GM19395 (cell line): ENCODE measurements around the gene HOXA7.

Source experiments
- ATAC-seq: cut with Tn5 transposase; IDR thresholded peaks from one replicate; pipeline ENCODE4 v1.9.1; 2021; ENCODE audit warnings: mild to moderate bottlenecking, moderate library complexity; ENCODE audit not compliant: unreplicated experiment

HOXA7 gene

DNA sequence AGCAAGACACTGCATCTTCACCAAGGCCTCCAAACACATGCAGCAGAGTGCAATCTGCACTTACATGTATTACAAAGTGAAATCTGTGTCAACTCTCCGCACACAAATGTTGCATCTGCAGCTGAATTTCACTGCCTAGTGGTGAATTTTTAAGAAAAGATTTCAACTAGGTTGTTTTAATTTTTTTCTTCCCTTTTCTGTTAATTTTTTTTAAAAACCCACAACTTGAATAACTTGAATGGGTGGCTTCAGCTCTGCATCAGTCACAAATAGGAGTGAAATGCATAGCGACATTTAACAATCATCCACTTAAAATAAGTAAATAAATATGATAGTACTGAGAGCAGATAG, 37.5 kb upstream of the HOXA7 start:
- ATAC-seq = no peak

DNA sequence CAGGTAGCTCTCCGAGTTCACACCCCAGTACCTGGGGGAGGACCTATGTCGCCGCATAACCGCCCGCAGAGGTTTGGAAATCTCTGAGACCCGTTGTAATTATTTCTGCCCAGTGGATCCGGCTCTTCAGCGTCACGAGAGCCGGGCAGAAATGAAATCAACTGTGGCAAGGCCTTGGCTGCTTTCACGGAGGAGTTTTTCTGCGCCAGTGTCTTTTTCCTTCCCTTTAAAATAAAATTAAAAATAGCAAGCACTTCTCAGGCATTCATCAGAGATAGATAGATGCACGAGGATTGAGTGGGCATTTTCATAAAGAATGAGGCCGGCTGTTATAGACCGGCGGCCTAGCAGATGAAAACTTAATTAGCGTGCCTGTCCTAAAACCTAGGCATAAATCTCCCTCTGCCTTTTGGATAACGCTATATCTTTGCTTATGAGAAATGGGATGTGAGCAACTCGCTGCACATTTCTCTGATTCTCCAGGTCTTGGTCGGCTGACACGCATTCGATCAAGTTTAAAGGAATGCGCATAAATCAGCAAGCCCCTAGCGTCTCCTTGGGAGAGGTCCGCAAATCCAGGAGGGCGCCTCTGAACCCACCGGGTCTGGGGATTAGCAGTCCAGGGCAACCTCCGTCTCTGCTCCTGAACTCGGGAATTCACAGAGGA, 37.0 kb upstream of the HOXA7 start:
- ATAC-seq = no peak

DNA sequence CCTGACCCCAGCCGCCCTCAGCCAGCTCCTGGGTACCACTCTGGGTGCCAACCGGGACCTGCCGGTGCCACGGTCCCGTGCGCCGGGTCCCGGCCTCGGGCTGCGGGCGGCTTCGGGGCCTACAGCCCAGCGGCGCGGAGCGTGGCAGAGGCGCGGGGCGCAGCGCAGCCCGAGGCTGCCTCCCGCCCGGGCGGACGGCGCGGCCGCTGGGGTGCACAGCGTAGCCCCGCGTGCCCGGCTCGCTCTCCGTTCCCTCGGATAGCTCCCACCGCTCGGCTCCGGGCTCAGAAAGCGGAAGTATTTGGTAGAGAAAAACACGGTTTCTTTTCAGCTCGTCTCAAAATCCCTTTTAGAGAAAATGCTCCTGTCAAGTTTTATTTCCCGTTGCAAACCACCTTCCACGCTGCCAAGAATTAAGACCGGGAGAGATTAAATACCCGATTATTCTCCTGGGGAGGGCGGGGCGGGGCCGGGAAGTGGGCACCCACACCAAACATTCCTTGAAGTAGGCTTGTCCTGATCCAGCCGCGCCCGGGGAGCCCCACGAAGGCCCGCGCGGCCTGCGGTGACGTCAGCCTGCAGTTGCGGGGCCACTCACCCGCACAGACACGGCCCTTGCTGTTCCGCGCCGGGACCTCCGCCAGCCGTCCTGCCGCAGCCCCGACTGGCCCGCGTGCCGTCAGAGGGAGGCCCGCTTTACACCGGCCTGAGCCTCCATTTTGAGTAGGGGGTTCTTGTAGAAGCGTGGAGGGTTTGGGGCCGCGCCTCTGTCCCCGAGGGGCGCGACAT, 36.3 kb upstream of the HOXA7 start:
- no peak for ATAC-seq

GRCh38 chr7:27191833-27192545, 35.5 kb upstream of the HOXA7 start:
- ATAC-seq = no peak

DNA sequence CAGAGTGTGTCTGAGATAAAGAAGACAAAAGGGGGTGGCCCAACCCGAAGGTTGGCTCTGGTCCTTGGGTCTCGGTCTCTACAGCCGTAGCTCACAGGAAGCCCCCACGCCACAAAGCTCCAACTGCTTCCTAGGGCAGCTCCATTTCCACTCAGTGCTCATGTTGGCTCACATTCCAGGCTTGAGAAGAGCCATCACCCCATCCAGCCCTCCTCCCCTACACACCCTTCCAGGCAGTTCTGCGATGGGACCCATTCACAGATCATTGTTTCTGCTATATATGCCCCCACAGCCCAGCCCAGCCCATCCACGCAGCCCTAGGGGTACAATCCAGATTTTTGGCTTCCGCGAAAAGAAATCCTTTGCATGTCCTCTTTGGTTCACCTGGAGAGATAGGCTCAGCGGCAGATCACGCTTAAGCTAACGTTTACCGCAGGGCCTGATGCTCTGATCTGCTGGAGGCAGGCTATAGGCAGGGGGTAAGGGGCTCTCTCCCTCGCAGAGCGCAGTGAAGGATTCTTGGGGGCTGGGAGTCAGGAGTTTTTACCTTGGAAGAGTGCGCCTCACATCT, 34.8 kb upstream of the HOXA7 start:
- no peak for ATAC-seq

DNA sequence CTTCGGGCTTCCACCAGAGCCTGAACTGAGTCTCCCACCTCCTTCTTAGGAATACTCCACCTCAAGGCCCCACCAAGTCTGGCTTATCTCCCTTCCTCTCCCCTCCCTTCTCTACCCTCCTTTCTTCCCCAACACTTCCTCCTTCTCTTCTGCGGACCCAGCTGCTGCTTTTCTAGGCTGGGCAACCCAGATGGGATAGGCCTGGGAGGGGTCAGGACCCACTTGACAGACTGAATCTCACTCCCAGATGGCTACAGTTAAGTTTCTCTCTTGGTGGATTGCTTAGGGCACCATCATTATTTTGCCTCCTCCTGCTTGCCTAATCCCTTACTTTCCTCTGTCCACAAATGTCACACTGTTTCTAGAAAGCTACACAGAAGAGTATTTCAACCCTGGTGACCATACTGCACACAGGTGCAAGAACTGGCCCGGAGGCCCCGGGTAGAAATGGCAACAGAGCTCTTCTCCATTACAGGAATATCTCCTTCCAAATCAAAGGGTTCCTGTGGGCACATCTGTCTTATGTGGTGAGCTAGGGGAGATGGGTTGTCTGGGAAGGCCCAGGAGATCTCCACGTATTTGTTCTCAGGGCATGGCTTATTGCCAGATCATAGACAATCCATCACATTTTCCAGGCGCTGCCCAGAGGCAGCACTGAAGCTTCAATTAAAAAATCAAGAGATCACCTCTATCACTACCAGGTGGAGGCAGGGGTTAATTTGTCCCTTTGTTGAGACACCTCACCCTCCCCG, 33.7 kb upstream of the HOXA7 start:
- ATAC-seq = no peak

- ATAC-seq = no peak
Observed at GRCh38 chr7:27189295-27189996, 33.0 kb upstream of the HOXA7 start.

DNA sequence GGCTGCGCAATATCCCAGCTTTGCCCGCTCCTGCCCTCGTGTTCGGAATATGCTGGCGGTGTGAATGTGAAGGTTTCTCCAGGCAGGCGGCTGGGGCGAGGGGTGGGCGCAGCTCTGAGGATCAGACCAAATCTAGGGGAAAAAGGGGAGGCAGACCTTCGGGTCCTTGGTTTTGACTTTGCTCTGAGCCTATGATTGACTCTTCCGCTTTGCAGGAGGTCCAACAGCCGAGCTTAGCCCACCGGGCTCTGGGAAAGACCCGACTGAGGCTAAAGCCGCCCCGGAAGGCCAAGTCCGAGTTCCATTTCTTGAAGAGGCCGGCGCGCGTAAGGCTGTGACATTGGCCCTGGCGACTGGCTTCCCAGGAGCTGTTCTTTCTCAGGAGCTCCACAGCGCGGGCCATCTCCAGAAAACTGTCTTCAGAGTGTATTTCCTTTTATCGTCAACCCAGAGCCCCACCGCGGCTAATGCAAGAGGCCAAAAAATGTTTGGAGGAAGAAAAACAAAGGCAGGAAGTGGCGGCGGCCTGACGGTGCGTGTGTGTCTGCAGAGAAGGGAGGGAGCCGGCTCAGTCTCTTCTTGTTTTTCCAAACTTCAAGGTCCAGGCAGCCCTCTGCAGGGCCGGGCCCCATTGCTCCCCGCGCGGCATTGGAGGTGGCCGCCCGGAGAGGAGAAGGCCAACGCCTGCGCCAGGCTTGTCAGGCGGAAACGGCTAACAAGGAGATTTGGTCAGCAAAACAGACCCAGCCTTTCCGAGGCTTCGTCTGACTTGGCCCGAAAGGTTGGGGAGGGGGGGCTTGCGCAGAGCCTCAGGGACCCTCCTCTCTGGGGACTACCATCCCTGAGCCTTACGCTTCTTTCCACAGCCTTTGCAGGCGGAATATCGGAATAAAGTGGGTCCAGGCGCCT, 32.2 kb upstream of the HOXA7 start:
- no peak for ATAC-seq

DNA sequence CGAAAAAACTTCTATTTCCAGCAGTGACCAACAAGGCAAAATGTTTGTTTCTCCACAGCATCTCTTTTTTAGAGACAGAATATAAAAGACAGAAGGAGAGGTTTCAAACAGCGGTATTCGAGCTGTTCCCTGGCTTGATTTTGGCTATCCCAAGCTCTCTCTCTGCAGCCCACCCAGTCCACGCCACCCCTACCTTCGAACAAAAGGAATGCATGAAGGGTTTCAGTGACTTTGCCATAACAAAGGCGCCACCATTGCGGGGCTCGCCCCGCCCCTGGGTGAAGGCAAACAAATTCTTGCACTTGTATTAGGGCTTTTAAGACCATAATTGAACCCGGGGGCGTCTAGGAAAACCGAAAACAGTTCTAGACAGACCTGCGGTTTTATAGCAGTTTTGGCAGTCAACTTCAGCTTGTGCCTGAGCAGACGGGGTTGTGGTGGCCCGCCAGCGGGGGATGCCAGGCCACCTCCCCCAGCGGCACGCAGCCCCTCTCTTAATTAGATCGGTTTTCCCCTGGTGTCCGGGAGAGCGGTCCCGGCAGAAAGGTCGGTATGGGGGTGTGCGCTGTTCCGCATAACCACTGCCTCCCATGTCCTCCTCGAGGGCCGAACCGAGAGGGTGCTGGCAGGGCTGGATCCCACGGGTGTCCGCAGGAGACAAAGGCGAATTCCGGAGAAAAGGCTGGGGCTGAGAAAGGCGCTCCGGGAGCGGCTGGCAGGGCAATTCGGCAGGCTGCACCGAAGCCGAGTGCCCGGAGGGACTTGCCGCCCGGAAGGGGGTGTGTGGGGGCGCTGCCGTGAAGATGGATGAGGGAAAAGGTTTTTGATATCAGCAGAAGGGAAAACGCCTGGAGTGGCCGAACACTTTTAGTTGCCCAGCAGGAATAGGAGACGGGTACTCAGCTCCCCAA, 31.3 kb upstream of the HOXA7 start:
- ATAC-seq = no peak

GRCh38 chr7:27186668-27187474, 30.4 kb upstream of the HOXA7 start:
- no peak for ATAC-seq

DNA sequence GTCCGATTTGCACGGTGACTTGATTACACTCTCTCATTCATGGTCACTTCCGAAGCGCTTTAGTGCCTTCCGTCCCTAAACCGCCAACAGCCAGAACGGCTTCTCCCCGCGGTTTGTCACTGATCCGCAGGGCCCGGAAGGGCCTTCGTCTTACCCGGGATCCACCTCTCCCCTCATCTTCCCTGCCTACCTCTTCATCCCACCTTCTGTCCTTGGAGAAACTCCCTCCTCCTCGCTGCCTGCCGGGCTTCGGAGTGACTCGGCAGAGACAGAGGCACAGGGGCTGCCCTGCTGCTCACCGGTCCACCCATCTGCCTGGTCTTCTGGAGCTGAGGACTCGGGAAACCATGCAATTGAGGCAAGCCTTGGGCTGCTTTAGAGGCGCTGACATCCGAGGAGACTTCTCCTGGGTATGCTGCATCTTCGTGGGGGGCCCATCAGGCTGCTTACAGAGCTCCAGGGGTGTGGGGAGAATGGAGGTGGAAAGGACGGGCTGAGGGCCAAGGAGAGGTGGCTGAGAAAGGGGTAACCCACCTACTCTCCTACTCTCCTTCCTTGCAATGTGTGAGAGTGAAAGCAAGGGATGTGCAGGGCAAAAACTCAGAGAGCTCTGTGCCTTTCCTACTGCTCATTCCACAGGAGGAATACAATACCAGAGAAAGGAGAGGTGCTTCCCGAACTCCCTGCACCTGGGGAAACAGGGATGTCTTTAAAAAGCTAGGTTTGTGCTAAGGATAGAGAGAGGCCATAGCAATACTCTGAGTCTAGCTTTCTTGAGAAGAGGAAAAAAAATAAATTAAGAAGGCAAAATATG, 29.6 kb upstream of the HOXA7 start:
- ATAC-seq = no peak

GRCh38 chr7:27185013-27185853, 28.8 kb upstream of the HOXA7 start, which contains the start of gene HOXA11:
Gene HOXA11 (minus strand): TSS chr7:27185232. CDS start chr7:27185144, 88 bp downstream.
- no peak for ATAC-seq

- no peak for ATAC-seq
Observed at GRCh38 chr7:27184337-27185012, 28.0 kb upstream of the HOXA7 start.

DNA sequence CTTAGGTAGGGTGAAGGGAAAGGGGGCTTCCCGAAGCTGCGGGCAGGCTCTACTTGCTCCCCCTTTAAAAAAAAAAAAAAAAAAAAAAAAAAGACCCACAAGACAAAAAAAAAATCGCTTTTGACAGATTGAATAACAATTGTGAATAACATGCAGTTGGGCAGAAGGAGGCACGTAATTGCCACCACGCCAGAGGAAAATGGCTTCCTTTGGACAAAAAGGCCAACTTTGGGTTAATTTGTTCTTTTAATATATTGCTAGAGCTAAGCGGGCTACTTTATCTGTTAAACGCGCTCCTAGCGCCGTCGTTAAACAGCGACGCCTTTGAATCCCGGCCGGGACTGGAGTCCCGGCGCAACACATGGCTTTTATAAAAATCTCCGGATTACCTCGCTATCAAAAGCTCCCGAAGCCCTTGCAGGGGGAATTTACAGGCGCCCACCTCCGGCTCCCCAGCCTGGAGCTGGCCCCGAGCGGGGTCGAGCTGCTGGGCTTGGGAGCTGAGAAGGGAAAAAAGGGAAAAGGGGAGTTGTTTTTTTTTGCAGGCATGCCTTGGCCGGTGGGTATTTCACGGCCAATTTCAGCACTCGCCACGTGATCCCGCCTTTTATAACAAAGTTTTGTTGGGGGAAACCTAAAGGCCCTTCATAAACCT, 27.3 kb upstream of the HOXA7 start:
- ATAC-seq = no peak
